LNCAP (cell line): Measurements from ENCODE around the gene PSTPIP2.

Experiments
- CTCF ChIP-seq: fragments of 450-650 bp; IDR thresholded peaks from 2 replicates; pipeline ENCODE4 v1.5.1; 2017; ENCODE audit warnings: mild to moderate bottlenecking

The PSTPIP2 gene

GRCh38 chr18:46002934-46003333, 69.1 kb downstream of the PSTPIP2 start:
- TF ChIP-seq CTCF = no peak

- TF ChIP-seq CTCF = no peak
Observed at GRCh38 chr18:46001892-46002291, 70.2 kb downstream of the PSTPIP2 start.

- TF ChIP-seq CTCF = no peak
Observed at GRCh38 chr18:46001074-46001473, 71.0 kb downstream of the PSTPIP2 start.

GRCh38 chr18:45999536-45999935, 72.5 kb downstream of the PSTPIP2 start:
- no peak for TF ChIP-seq CTCF

- no peak for TF ChIP-seq CTCF
Observed at GRCh38 chr18:45998244-45998643, 73.8 kb downstream of the PSTPIP2 start.

GRCh38 chr18:45997700-45998151, 74.3 kb downstream of the PSTPIP2 start:
- no peak for TF ChIP-seq CTCF

GRCh38 chr18:45995461-45995860, 76.6 kb downstream of the PSTPIP2 start:
- TF ChIP-seq CTCF = no peak

GRCh38 chr18:45993438-45993837, 78.6 kb downstream of the PSTPIP2 start:
- TF ChIP-seq CTCF = no peak
